NB4 (cell line): Measurements from ENCODE around the gene RORB.

Experiments used
- CTCF ChIP-seq: IDR thresholded peaks from one replicate; pipeline ENCODE4 v1.5.1; 2012; ENCODE audit warnings: low read depth, low read length
- MYC ChIP-seq: IDR thresholded peaks from 2 replicates; pipeline ENCODE4 v1.6.1; 2011; ENCODE audit warnings: low read depth, low read length
- POLR2A ChIP-seq: IDR thresholded peaks from 2 replicates; pipeline ENCODE4 v1.6.1; 2011; ENCODE audit warnings: mild to moderate bottlenecking; ENCODE audit not compliant: insufficient read length; ENCODE audit errors: extremely low read depth

GRCh38 chr9:74642376-74642775 is 145.2 kb downstream of the RORB start:
- no peak for TF ChIP-seq POLR2A
- TF ChIP-seq CTCF: no peak
- TF ChIP-seq MYC: no peak
